ENCODE measurements around the gene AMMECR1.
"Not testable (repeated sequence)": the region's sequence is repeated elsewhere in the genome, so short reads cannot be mapped to it uniquely, and the experiment has no call there.

DNA sequence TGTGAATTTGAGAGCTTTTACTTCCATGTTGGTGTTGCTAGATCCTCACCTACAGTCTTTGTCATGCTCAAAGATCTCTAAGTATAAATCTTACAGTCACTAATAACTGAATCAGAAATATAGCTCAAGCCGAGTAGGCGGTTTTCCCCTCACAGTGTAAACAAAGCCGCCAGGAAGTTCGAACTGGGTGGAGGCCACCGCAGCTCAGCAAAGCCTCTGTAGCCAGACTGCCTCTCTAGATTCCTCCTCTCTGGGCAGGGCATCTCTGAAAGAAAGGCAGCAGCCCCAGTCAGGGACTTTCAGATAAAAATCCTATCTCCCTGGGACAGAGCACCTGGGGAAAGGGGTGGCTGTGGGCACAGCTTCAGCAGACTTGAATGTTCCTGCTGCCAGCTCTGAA lies 79.6 kb downstream of the AMMECR1 start:
- TF ChIP-seq CTCF (IDR thresholded peaks at IDR 0.05; ENCODE audit: low read length); EZH2 (IDR thresholded peaks at IDR 0.05; ENCODE audit: borderline replicate concordance, low read length): not testable (repeated sequence)
